Adipocyte (in vitro differentiated cells): ENCODE measurements around the gene HOXA4.

ENCODE experiments used
- DNase-seq: peaks from one replicate; pipeline ENCODE4 v3.0.0-alpha.2; 2015; ENCODE audit warnings: low read depth
- H3K27me3 ChIP-seq: replicated peaks from 2 replicates; pipeline ENCODE4 v1.7.0; 2013; ENCODE audit warnings: mild to moderate bottlenecking, low read length, moderate library complexity; ENCODE audit not compliant: control insufficient read depth, insufficient read depth
- H3K36me3 ChIP-seq: 2 replicates; pipeline ENCODE4 v1.7.0; 2013; ENCODE audit warnings: low read length, mild to moderate bottlenecking, moderate library complexity; ENCODE audit not compliant: control insufficient read depth, insufficient read depth, severe bottlenecking
- H3K4me1 ChIP-seq: 2 replicates; pipeline ENCODE4 v1.7.0; 2013; ENCODE audit warnings: mild to moderate bottlenecking, low read length, moderate library complexity; ENCODE audit not compliant: control insufficient read depth, insufficient read depth
- H3K4me3 ChIP-seq: 2 replicates; pipeline ENCODE4 v1.7.0; 2013; ENCODE audit warnings: mild to moderate bottlenecking, low read length, moderate library complexity
- H3K9ac ChIP-seq: 2 replicates; pipeline ENCODE4 v1.7.0; 2013; ENCODE audit warnings: mild to moderate bottlenecking, low read length, moderate library complexity
- H3K9me3 ChIP-seq: 2 replicates; pipeline ENCODE4 v1.7.0; 2013; ENCODE audit warnings: mild to moderate bottlenecking, low read length, moderate library complexity; ENCODE audit not compliant: control insufficient read depth

HOXA4 gene

GRCh38 chr7:27108390-27109127 lies 22.0 kb downstream of the HOXA4 start:
- no peaks in the 10 kb centered on the region for H3K27me3 ChIP-seq

GRCh38 chr7:27107391-27108381 lies 22.9 kb downstream of the HOXA4 start:
- H3K4me1 ChIP-seq, result peaks cover 63% of the 10 kb centered on the region
- no peaks in the 10 kb centered on the region for H3K9me3 ChIP-seq
- no peak for DNase-seq
- peak overlapping the region; percentile 37 for H3K4me3 ChIP-seq
- H3K9ac ChIP-seq, result peak overlapping the region; percentile 80
- H3K27me3 ChIP-seq, result no peaks in the 10 kb centered on the region
- no peaks in the 10 kb centered on the region for H3K36me3 ChIP-seq

More at GRCh38 chr7:27108390-27109127, 22.0 kb downstream of the HOXA4 start:
- Histone ChIP-seq H3K9me3 (no peaks in the 10 kb centered on the region), H3K9ac (peak overlapping the region; percentile 61), H3K36me3 (no peaks in the 10 kb centered on the region), H3K4me3 (peak overlapping the region; percentile 40), H3K4me1 (peaks cover 67% of the 10 kb centered on the region)
- no peak for DNase-seq

- Histone ChIP-seq H3K4me1 (peaks cover 55% of the 10 kb centered on the region), H3K27me3 (no peaks in the 10 kb centered on the region), H3K4me3 (peak overlapping the region; percentile 64)
Observed at GRCh38 chr7:27106901-27107240, 23.7 kb downstream of the HOXA4 start.

GRCh38 chr7:27106181-27106900 lies 24.2 kb downstream of the HOXA4 start:
- H3K27me3 ChIP-seq, result no peaks in the 10 kb centered on the region
- H3K9ac ChIP-seq, result peak overlapping the region; percentile 80
- H3K4me1 ChIP-seq, result peaks cover 55% of the 10 kb centered on the region
- peak overlapping the region; percentile 64 for H3K4me3 ChIP-seq
- H3K36me3 ChIP-seq, result no peaks in the 10 kb centered on the region
- peak; percentile 27 for DNase-seq
- no peaks in the 10 kb centered on the region for H3K9me3 ChIP-seq

More at GRCh38 chr7:27106901-27107240, 23.7 kb downstream of the HOXA4 start:
- Histone ChIP-seq H3K9ac (peak overlapping the region; percentile 80), H3K9me3 (no peaks in the 10 kb centered on the region), H3K36me3 (no peaks in the 10 kb centered on the region)
- no peak for DNase-seq

GRCh38 chr7:27105301-27106031 lies 25.1 kb downstream of the HOXA4 start:
- Histone ChIP-seq H3K9me3 (no peaks in the 10 kb centered on the region), H3K36me3 (no peaks in the 10 kb centered on the region), H3K4me3 (peak overlapping the region; percentile 64), H3K9ac (peak overlapping the region; percentile 80), H3K4me1 (peaks cover 55% of the 10 kb centered on the region), H3K27me3 (no peaks in the 10 kb centered on the region)
- DNase-seq, result no peak

GRCh38 chr7:27104341-27105058 lies 26.1 kb downstream of the HOXA4 start:
- no peak for DNase-seq
- H3K36me3 ChIP-seq, result no peaks in the 10 kb centered on the region
- no peak overlapping the region for H3K4me3 ChIP-seq
- peaks cover 55% of the 10 kb centered on the region for H3K4me1 ChIP-seq
- H3K9me3 ChIP-seq, result no peaks in the 10 kb centered on the region
- peak overlapping the region; percentile 60 for H3K9ac ChIP-seq
- H3K27me3 ChIP-seq, result no peaks in the 10 kb centered on the region

GRCh38 chr7:27103489-27104226 lies 26.9 kb downstream of the HOXA4 start:
- H3K9ac ChIP-seq, result peak overlapping the region; percentile 60
- H3K27me3 ChIP-seq, result no peaks in the 10 kb centered on the region
- peaks cover 57% of the 10 kb centered on the region for H3K4me1 ChIP-seq
- H3K4me3 ChIP-seq, result peak overlapping the region; percentile 66
- DNase-seq, result no peak
- no peaks in the 10 kb centered on the region for H3K9me3 ChIP-seq
- H3K36me3 ChIP-seq, result no peaks in the 10 kb centered on the region

- H3K4me3 ChIP-seq, result peak within 1 kb of the TSS; percentile 66
- no peak for DNase-seq
Observed at GRCh38 chr7:27102581-27103442, 27.7 kb downstream of the HOXA4 start, which contains the start of gene HOXA2. HOXA2 (minus strand) TSS chr7:27102683; CDS start chr7:27102500, 183 bp downstream.

GRCh38 chr7:27101957-27102580 lies 28.5 kb downstream of the HOXA4 start:
- Histone ChIP-seq H3K4me1 (peaks cover 66% of the 10 kb centered on the region), H3K36me3 (no peaks in the 10 kb centered on the region), H3K4me3 (peak overlapping the region; percentile 66), H3K9me3 (no peaks in the 10 kb centered on the region), H3K27me3 (no peaks in the 10 kb centered on the region), H3K9ac (peak overlapping the region; percentile 60)
- no peak for DNase-seq

More at GRCh38 chr7:27102581-27103442, 27.7 kb downstream of the HOXA4 start, which contains the start of gene HOXA2:
- Histone ChIP-seq H3K27me3 (no peaks in the 10 kb centered on the region), H3K36me3 (no peaks in the 10 kb centered on the region), H3K9ac (peak within 1 kb of the TSS; percentile 60), H3K9me3 (no peaks in the 10 kb centered on the region), H3K4me1 (peaks cover 63% of the 10 kb centered on the region)
